DMS79 (cell line): ENCODE measurements around the gene S100A9.
"Not testable (repeated sequence)": the region's sequence is repeated elsewhere in the genome, so short reads cannot be mapped to it uniquely, and the experiment has no call there.

Source experiments
- DNase-seq: peaks from one replicate; lab custom pipeline; 2025; lab: John Stamatoyannopoulos, UW

Gene S100A9

DNA sequence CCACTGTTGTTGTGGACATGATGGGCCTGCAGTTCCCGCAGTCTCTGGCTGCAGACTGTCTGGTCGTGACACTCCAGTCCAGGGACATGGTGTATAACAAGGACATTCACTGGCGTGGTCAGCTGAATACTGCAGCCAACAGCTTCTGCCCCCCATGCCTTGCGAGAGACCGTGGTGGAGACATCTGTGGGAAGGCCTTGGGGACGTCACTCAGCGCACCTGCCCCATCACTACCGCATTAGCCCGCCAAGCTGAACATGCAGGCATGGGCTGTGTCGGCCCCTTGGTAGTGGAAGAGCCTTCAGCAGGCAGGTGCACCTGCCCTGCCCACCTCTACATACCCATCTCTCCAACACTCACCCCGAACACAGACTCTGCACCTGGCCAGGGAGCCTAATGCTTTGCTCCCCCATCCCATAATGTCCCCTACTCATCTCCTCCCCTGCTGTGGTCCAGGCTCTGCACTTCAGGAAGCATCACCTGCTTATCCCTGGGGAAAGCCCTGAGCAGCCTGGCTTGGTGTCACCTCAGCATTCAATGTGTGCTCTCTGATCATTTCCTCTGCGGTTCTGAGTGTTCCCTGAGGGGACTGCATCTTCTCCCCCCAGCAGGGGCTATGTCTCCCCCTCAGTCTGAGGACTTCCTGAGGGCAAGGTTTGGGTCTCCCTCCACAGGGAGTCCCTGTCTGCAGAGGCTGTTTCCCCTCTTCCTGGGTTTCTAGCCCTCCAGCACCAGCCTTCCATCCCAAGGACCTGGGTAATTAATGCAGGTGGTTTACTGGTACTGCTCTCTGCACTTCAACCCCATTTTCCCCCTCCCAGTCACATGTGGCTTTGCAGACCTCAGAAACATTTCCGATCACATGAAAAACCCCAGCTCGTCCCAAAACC lies 12.2 kb upstream of the S100A9 start:
- DNase-seq: peak; percentile 10

- peak; percentile 94 for DNase-seq
These were observed 11.5 kb upstream of the S100A9 start for GRCh38 chr1:153346077-153346723.

GRCh38 chr1:153347049-153347448 lies 10.6 kb upstream of the S100A9 start:
- not testable (repeated sequence) for DNase-seq

DNA sequence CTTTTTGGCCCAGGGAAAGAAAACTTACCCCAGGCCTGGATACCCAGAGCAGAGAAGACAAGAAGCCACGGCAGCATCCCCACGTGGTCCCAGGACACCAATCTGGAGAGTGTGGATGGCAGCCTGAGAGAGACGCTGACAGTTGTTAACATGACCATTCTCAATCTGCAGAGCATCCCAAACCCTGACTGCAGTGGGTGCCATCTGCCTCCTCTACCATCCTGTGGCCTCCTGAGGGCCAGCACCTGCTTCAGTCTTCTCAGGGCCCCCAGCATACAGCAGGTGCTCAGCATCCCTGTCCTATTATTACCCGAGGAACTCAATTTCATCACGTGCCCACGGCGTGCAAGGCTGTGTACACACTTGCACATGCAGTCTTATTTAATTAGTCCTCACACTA lies 9.8 kb upstream of the S100A9 start:
- DNase-seq: no peak

DNA sequence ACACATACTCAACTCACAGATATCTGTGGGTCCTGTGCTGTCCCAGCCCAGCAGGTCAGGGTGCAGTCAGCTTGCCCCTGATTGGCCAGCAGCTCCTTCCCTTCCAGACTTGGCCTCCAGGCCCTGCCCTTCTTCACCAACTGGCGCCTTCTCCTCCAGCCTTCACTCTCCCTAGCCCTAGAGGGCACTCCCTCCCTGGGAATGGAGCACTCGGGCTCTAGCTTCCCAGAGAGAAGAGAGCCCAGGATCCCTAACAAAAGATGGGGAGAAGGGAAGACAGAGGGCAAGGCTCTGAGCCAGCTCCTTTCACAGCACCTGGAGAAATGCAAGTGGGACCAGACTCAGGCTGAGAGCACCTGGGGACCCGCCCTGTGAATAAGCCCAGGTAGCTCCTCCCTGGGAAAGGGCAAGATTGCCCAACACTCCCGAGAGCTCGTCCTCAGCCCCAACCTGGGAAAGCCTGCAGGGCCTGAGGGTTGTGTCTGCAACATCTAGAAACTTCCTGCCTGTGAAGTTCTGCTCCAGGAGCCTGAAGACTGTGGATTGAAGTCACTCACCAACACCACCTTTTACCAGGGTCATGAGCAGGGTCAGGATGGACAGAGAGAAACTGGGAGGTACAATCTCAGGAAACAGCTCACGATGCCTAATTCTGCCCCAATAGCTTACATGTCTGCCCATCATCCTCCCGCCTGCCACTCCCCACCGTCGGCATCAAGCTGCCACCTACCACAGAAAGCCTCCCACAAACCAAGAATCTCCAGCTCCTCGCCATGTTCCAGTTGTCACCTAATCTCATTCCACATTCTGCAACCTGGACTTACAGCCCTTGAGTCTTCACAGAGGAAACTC lies 8.9 kb upstream of the S100A9 start, which contains the start of gene PGLYRP4:
Gene PGLYRP4, minus strand, starts transcription at position 331 of the 852 bp plus-strand sequence. CDS start 909 bp downstream, outside the sequence.
- no peak for DNase-seq

- DNase-seq: no peak
These were observed 8.0 kb upstream of the S100A9 start for GRCh38 chr1:153349363-153350320.

- DNase-seq: no peak
These were observed 7.2 kb upstream of the S100A9 start for GRCh38 chr1:153350321-153350957.

DNA sequence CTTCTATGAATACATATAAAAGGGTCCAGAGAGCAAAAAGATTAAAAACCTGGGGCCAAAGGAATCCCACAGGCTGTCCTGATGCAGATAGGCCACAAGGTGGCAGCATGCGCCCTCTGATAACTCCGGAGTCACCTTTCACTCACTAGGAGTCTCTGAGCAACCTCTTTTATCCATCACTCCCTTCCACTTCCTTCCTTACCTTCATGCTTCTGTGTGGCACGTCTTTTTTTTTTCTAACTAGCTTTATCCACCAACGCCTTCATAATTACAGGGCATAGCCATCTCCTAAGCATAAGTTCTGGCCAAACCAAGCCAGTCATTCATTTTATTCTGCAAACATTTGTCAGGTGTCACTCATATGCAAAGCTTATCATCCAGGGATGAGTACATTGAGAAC lies 5.1 kb upstream of the S100A9 start:
- DNase-seq: peak; percentile 33

GRCh38 chr1:153353226-153353947 lies 4.3 kb upstream of the S100A9 start:
- DNase-seq: no peak

GRCh38 chr1:153354515-153355193 lies 3.0 kb upstream of the S100A9 start:
- DNase-seq: no peak

- DNase-seq: no peak
These were observed 2.1 kb upstream of the S100A9 start for GRCh38 chr1:153355445-153356071.

DNA sequence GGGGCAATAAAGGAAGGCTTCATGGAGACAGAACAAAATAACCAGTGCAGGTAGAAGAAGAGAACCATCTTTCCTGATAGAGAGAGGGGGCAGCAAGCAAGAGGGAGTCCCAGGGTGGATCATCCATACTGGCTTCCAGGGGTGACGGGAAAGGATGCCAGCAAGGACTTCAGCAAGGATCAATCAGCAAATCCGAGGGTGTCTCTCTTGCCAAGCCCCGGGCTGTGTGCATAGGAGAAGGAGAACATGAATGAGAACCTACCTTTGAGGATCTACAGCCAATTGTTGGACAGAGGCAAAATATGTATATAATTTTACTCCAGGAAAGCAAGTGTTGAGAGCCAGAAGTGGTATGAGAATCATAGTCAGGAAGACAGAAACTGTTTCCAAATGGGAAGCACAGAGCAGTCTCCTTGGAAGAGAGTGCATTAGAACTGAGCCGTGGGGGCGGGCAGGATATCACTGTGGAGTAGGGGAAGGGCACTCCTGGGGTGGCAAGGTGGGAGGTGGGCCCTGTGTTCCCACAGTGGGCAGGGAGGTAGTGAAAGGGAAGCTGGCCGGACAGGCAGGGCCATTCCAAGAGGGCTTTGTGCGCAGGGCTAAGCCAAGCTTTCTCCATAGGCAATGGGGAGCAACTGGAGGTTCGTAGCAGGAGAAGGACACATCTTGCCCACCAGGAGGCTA lies 1.1 kb upstream of the S100A9 start:
- no peak for DNase-seq

- no peak for DNase-seq
These were observed 390 bp upstream of the S100A9 start for GRCh38 chr1:153357076-153357852.

GRCh38 chr1:153358691-153358975 lies 979 bp downstream of the S100A9 start:
- no peak for DNase-seq

DNA sequence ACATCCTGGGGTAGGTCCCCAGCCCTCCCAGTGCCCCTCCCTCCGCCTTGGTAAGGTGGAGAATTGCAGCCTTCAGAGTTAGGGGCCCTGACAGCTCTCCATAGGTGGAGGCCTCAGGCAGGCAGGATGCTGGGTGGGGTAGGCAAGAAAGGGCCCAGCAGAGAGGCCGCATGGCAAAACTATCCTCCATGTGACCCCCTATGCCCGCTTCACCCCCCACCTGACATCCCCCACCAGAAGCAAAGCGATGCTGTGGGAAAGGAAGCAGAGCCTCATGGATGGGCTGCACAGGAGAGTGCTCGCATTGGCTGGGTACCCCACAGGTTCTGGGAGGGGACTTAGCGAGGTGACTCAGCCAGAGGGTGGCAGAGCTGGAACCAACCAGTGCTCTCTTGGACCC lies 1.6 kb downstream of the S100A9 start:
- no peak for DNase-seq

GRCh38 chr1:153360190-153360589 lies 2.5 kb downstream of the S100A9 start:
- DNase-seq: no peak

GRCh38 chr1:153360592-153361479 lies 3.2 kb downstream of the S100A9 start:
- DNase-seq: no peak
